Trophoblast cell (in vitro differentiated cells and primary cell): ENCODE results near the gene STK25.

Experiments used
- DNase-seq, 2 donors: peaks; one replicate each; pipeline ENCODE4 v3.0.0-alpha.2; 2016
- H2AFZ ChIP-seq: 2 replicates; pipeline ENCODE4 v1.6.1; 2013; ENCODE audit warnings: low read length, moderate library complexity, mild to moderate bottlenecking; ENCODE audit not compliant: insufficient read depth, poor library complexity
- H2AK5ac ChIP-seq: 2 replicates; pipeline ENCODE4 v1.6.1; 2013; ENCODE audit warnings: mild to moderate bottlenecking, low read length
- H2BK120ac ChIP-seq: 2 replicates; pipeline ENCODE4 v1.6.1; 2013; ENCODE audit warnings: low read length, mild to moderate bottlenecking, moderate library complexity; ENCODE audit not compliant: insufficient read depth, poor library complexity
- H2BK12ac ChIP-seq: 2 replicates; pipeline ENCODE4 v1.6.1; 2013; ENCODE audit warnings: mild to moderate bottlenecking, low read length, moderate library complexity
- H2BK5ac ChIP-seq: 2 replicates; pipeline ENCODE4 v1.6.1; 2013; ENCODE audit warnings: low read length, low read depth, moderate library complexity, mild to moderate bottlenecking; ENCODE audit not compliant: poor library complexity
- H3K14ac ChIP-seq: 2 replicates; pipeline ENCODE4 v1.6.1; 2013; ENCODE audit warnings: mild to moderate bottlenecking, low read length
- H3K18ac ChIP-seq: 2 replicates; pipeline ENCODE4 v1.6.1; 2013; ENCODE audit warnings: mild to moderate bottlenecking, low read length
- H3K23ac ChIP-seq: 2 replicates; pipeline ENCODE4 v1.6.1; 2013; ENCODE audit warnings: low read length
- H3K27ac ChIP-seq: 2 replicates; pipeline ENCODE4 v1.5.1; 2013; ENCODE audit warnings: low read depth, mild to moderate bottlenecking, inconsistent platforms, low read length, moderate library complexity
- H3K27me3 ChIP-seq: 2 replicates; pipeline ENCODE4 v1.6.1; 2013; ENCODE audit warnings: inconsistent platforms, mild to moderate bottlenecking, low read length, moderate library complexity; ENCODE audit not compliant: insufficient read depth
- H3K36me3 ChIP-seq, 2 experiments: 1 replicate in 1 of 2; 2 replicates in 1 of 2; pipeline ENCODE4 v1.6.1; 2013; ENCODE audit warnings: low read length in 2 of 2, mild to moderate bottlenecking in 2 of 2, moderate library complexity in 1 of 2; ENCODE audit not compliant: insufficient read depth in 2 of 2, control insufficient read depth in 1 of 2
- H3K4ac ChIP-seq: 2 replicates; pipeline ENCODE4 v1.6.1; 2013; ENCODE audit warnings: low read depth, mild to moderate bottlenecking, low read length, moderate library complexity
- H3K4me1 ChIP-seq, 2 experiments: 1 replicate in 1 of 2; 2 replicates in 1 of 2; pipeline ENCODE4 v1.6.1; 2013; ENCODE audit warnings: low read length in 2 of 2, mild to moderate bottlenecking in 2 of 2, moderate library complexity in 1 of 2; ENCODE audit not compliant: insufficient read depth in 2 of 2, control insufficient read depth in 1 of 2
- H3K4me2 ChIP-seq: 2 replicates; pipeline ENCODE4 v1.6.1; 2013; ENCODE audit warnings: inconsistent platforms, mild to moderate bottlenecking, low read length, moderate library complexity
- H3K4me3 ChIP-seq: 2 replicates; pipeline ENCODE4 v1.5.1; 2013; ENCODE audit warnings: mild to moderate bottlenecking, low read depth, low read length, inconsistent platforms
- H3K79me1 ChIP-seq: one replicate; pipeline ENCODE4 v1.6.1; 2013; ENCODE audit warnings: low read length
- H3K79me2 ChIP-seq: 2 replicates; pipeline ENCODE4 v1.6.1; 2013; ENCODE audit warnings: low read length, mild to moderate bottlenecking; ENCODE audit not compliant: control insufficient read depth, insufficient read depth, poor library complexity
- H3K9ac ChIP-seq: 2 replicates; pipeline ENCODE4 v1.6.1; 2013; ENCODE audit warnings: mild to moderate bottlenecking, low read length
- H3K9me3 ChIP-seq: 2 replicates; pipeline ENCODE4 v1.6.1; 2013; ENCODE audit warnings: low read depth, mild to moderate bottlenecking, control low read depth, inconsistent platforms, low read length; ENCODE audit not compliant: insufficient read depth
- H4K12ac ChIP-seq: 2 replicates; pipeline ENCODE4 v1.6.1; 2013; ENCODE audit warnings: low read depth, mild to moderate bottlenecking, low read length, moderate library complexity
- H4K8ac ChIP-seq: 2 replicates; pipeline ENCODE4 v1.6.1; 2013; ENCODE audit warnings: low read depth, mild to moderate bottlenecking, low read length, moderate library complexity
- H4K91ac ChIP-seq: one replicate; pipeline ENCODE4 v1.6.1; 2013; ENCODE audit warnings: low read depth, mild to moderate bottlenecking, low read length, moderate library complexity
- WGBS: extraction: QIAGEN DNeasy Blood & Tissue Kit; methylation state at CpG from one replicate; pipeline ENCODE4 v1.1.7; 2013; ENCODE audit warnings: missing lambda C conversion rate; ENCODE audit not compliant: insufficient read length, insufficient coverage; ENCODE audit errors: extremely low coverage; 5-methylcytosine and 5-hydroxymethylcytosine counted together

The STK25 gene

DNA sequence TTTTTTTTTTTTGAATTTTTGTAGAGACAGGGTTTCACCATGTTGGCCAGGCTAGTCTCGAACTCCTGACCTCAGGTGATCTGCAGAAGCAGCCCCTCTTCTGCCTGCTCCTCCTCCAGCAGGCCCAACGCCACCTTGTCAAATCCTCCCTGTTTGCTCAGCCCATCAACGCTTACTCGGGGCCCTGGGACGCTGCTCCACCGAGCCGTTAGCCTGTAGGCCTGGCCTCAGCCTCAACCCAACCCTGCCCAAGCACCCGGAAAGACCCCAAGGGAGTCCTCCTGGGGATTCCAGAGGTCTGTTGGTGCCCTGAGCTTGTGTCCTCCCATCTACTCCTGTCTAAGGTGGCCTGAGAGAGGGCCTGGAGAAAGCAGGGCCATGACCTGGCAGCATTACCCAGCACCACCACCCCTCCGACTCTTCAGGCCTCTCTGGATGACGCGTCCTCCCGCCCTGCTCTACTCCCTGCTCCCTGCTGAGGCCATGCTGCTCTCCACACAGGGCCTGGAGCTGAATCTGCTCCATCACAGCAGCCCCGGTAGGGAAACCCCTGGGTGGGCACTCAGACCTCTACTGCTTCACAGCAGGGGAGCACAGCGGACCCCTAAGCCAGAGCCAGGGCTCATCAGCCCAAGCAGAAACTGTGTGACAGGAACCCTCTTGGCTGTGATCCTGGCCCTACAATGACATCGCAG, 3.2 kb downstream of the STK25 start:
- H3K4me3 ChIP-seq: no peak overlapping the region
- peaks cover 16 to 19% of the 10 kb centered on the region in 2 experiments for H3K4me1 ChIP-seq
- no peak for DNase-seq
- H4K8ac ChIP-seq: no peak overlapping the region
- no peak overlapping the region for H3K4me2 ChIP-seq
- no peak overlapping the region for H3K14ac ChIP-seq
- no peak overlapping the region for H4K91ac ChIP-seq
- no peak overlapping the region for H2BK12ac ChIP-seq
- no peaks in the 10 kb centered on the region for H3K9me3 ChIP-seq
- no peak overlapping the region for H3K23ac ChIP-seq
- no peaks in the 10 kb centered on the region for H3K27me3 ChIP-seq
- H3K36me3 ChIP-seq: peaks cover 22 to 24% of the 10 kb centered on the region in 2 experiments
- no peak overlapping the region for H3K27ac ChIP-seq
- H3K18ac ChIP-seq: no peak overlapping the region
- peaks cover 23% of the 10 kb centered on the region for H3K79me2 ChIP-seq
- no CpG with 5 or more reads among the region's 15 CpGs for WGBS
- no peak overlapping the region for H2BK5ac ChIP-seq
- H2BK120ac ChIP-seq: no peak overlapping the region
- no peak overlapping the region for H2AK5ac ChIP-seq
- no peak overlapping the region for H2AFZ ChIP-seq
- no peak overlapping the region for H4K12ac ChIP-seq
- H3K79me1 ChIP-seq: peaks cover 16% of the 10 kb centered on the region
- H3K9ac ChIP-seq: no peak overlapping the region
- H3K4ac ChIP-seq: peak overlapping the region; percentile 18

DNA sequence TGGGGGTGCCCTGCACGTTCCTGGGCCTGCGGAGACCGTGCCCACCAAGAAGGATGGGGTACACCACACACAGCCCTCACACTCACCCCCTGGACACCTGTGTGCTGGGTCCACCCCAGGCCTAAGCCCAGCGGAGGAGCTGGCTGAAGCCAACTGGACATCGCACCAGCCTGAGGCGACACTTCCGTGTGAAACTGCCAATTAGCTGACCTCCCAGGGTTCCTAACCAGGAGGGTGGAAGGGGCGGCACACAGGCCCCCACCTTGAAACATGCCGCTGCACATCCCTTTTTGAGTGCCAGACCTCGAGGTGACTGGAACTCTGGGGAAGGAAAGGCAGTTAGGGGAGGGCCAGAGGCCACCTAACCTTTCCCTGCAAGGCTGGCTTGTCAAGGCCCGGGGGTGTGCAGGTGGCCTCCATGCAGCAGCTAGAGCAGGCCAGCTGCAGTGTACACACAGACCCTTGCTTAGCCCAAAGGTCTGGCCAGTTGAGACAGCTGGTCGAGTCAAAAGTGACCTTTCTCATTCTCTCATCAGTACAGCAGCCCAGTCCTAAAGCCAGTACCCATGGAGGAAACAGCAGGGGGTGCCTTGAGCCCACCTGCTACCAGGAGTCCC, 4.5 kb downstream of the STK25 start:
- no peak overlapping the region for H3K23ac ChIP-seq
- peaks cover 19% of the 10 kb centered on the region for H3K79me2 ChIP-seq
- H2AFZ ChIP-seq: no peak overlapping the region
- H3K4ac ChIP-seq: peak overlapping the region; percentile 12
- H3K4me2 ChIP-seq: no peak overlapping the region
- H4K8ac ChIP-seq: no peak overlapping the region
- DNase-seq: no peak
- H3K9ac ChIP-seq: no peak overlapping the region
- H2AK5ac ChIP-seq: no peak overlapping the region
- no peaks in the 10 kb centered on the region for H3K9me3 ChIP-seq
- H3K14ac ChIP-seq: no peak overlapping the region
- no peaks in the 10 kb centered on the region for H3K27me3 ChIP-seq
- H2BK120ac ChIP-seq: no peak overlapping the region
- H3K4me3 ChIP-seq: no peak overlapping the region
- peaks cover 36 to 37% of the 10 kb centered on the region in 2 experiments for H3K36me3 ChIP-seq
- peaks cover 13% of the 10 kb centered on the region for H3K79me1 ChIP-seq
- H3K4me1 ChIP-seq: peaks cover 12% of the 10 kb centered on the region in 2 experiments
- no peak overlapping the region for H2BK12ac ChIP-seq
- no peak overlapping the region for H4K91ac ChIP-seq
- no CpG with 5 or more reads among the region's 12 CpGs for WGBS
- no peak overlapping the region for H2BK5ac ChIP-seq
- no peak overlapping the region for H3K27ac ChIP-seq
- H3K18ac ChIP-seq: no peak overlapping the region
- no peak overlapping the region for H4K12ac ChIP-seq

DNA sequence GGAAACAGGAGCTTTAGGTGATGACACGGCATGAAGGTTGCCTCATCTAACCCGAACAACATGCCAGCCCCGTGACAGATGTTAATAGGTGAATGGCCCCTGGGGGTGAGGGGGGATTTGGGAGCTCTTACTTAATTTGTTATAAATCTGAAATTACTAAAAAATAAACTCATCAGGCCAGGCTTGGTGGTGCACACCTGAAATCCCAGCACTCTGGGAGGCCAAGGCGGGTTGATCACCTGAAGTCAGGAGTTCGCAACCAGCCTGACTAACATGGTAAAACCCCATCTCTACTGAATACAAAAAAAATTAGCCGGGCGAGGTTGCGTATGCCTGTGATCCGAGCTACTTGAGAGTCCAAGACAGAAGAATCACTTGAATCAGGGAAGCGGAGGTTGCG, 6.1 kb downstream of the STK25 start:
- Histone ChIP-seq H4K91ac (no peak overlapping the region), H3K4me2 (no peak overlapping the region), H3K9ac (no peak overlapping the region), H3K36me3 (peaks cover 52% of the 10 kb centered on the region in 2 experiments), H2BK120ac (no peak overlapping the region), H3K23ac (no peak overlapping the region), H3K79me2 (peaks cover 8% of the 10 kb centered on the region), H3K4ac (no peak overlapping the region), H3K79me1 (no peaks in the 10 kb centered on the region), H2BK12ac (no peak overlapping the region), H4K8ac (no peak overlapping the region), H3K27ac (no peak overlapping the region), H4K12ac (no peak overlapping the region), H2AFZ (no peak overlapping the region), H2AK5ac (no peak overlapping the region), H2BK5ac (no peak overlapping the region), H3K9me3 (peaks cover 3% of the 10 kb centered on the region), H3K4me3 (no peak overlapping the region), H3K14ac (no peak overlapping the region), H3K27me3 (no peaks in the 10 kb centered on the region), H3K18ac (no peak overlapping the region), H3K4me1 (peaks cover 10% of the 10 kb centered on the region in 2 experiments)
- DNase-seq: no peak
- no CpG with 5 or more reads among the region's 11 CpGs for WGBS

DNA sequence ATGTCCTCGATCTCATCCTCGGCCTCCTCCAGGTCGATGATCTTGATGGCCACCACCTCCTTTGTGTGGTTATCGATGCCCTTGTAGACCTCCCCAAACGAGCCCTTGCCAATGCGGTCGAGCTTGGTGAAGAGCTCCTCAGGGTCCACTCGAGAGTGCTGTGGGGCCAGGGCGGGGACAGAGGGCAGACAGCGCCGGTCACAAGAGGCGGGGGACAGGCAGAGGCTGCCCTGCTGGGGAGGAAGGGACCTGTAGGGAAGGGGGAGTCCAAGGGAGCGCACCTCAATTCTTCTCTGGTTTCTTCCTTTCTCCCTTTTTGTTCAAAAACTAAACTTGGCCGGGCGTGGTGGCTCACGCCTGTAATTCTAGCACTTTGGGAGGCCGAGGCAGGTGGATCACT, 6.8 kb downstream of the STK25 start:
- Histone ChIP-seq H4K8ac (no peak overlapping the region), H3K18ac (no peak overlapping the region), H3K4ac (no peak overlapping the region), H2AK5ac (no peak overlapping the region), H3K79me2 (peaks cover 5% of the 10 kb centered on the region), H2AFZ (no peak overlapping the region), H2BK120ac (no peak overlapping the region), H3K23ac (no peak overlapping the region), H3K14ac (no peak overlapping the region), H3K79me1 (no peaks in the 10 kb centered on the region), H4K12ac (no peak overlapping the region), H2BK5ac (no peak overlapping the region), H3K36me3 (peaks cover 59% of the 10 kb centered on the region in 2 experiments), H3K9me3 (peaks cover 5% of the 10 kb centered on the region), H4K91ac (no peak overlapping the region), H3K4me3 (no peak overlapping the region), H3K4me1 (peaks cover 4 to 5% of the 10 kb centered on the region in 2 experiments), H3K27me3 (no peaks in the 10 kb centered on the region), H3K9ac (no peak overlapping the region), H3K27ac (no peak overlapping the region), H2BK12ac (no peak overlapping the region), H3K4me2 (no peak overlapping the region)
- no CpG with 5 or more reads among the region's 17 CpGs for WGBS
- no peak for DNase-seq
